ENCODE data around the gene SUOX. TPM values are rescaled to one million over a fixed set of nuclear protein-coding genes. Genes with fewer than 3 reads are reported as not detected.

SUOX gene
- total RNA-seq, 2 experiments from 2014 or later = 0.82 to 1.2 TPM

- peaks cover 57% of the 10 kb centered on the region for H3K4me1 Mint-ChIP-seq (ENCODE audit: low read depth)
- no peaks in the 10 kb centered on the region for H3K9me3 Mint-ChIP-seq
- H3K27ac Mint-ChIP-seq = peak overlapping the region; percentile 86
- no peaks in the 10 kb centered on the region for H3K9me3 ChIP-seq (ENCODE audit: control insufficient read depth in 1 of 2, insufficient read depth in 1 of 2, low read length in 2 of 2)
- H3K4me3 Mint-ChIP-seq = peak overlapping the region; percentile 94
- intact Hi-C loops (cut with DNase I, micrococcal nuclease) = loop anchor here (1.0 to 10.0 kb wide), 8 partner anchors 61 to 301 kb away; partner anchors contain the start of genes PA2G4 (in 2 of the 2), ANKRD52 (in 1 of the 2), DGKA (in 1 of the 2) and DNAJC14 (in 1 of the 2)
- peak overlapping the region; percentile 88 to 90 for H3K27ac ChIP-seq (ENCODE audit: low read depth in 1 of 2, low read length in 2 of 2)
- H3K27me3 ChIP-seq (ENCODE audit: control insufficient read depth in 1 of 2, insufficient read depth in 2 of 2, low read length in 2 of 2) = no peaks in the 10 kb centered on the region
- ATAC-seq (ENCODE audit: poor library complexity) (no peak), DNase-seq (no peak)
- H3K36me3 Mint-ChIP-seq (ENCODE audit: low read depth) = peaks cover 50% of the 10 kb centered on the region
- peak overlapping the region; percentile 95 for H3K4me3 ChIP-seq (ENCODE audit: low read length)
- no peaks in the 10 kb centered on the region for H3K27me3 Mint-ChIP-seq
- peaks cover 33% of the 10 kb centered on the region for H3K36me3 ChIP-seq (ENCODE audit: insufficient read depth, low read length)
- CTCF ChIA-PET = interaction anchor here (2.0 kb wide), 1 partner anchor 46 kb away, joined by 8 read pairs; the partner anchor contains the start of gene SUOX
- peaks cover 34% of the 10 kb centered on the region for H3K4me1 ChIP-seq (ENCODE audit: insufficient read depth, low read length)
- TF ChIP-seq CTCF (IDR thresholded peaks at IDR 0.05) = no peak
- POLR2A ChIA-PET = interaction anchor here (5.8 kb wide), 1 partner anchor 61 kb away, joined by 32 read pairs; the partner anchor contains the start of gene PA2G4
Measured at GRCh38 chr12:56042843-56043242, 45.8 kb downstream of the SUOX start.

GRCh38 chr12:56046027-56046780 lies 49.1 kb downstream of the SUOX start:
- Mint-ChIP-seq H3K4me1 (ENCODE audit: low read depth) (peaks cover 39% of the 10 kb centered on the region), H3K27me3 (no peaks in the 10 kb centered on the region), H3K9me3 (no peaks in the 10 kb centered on the region), H3K27ac (no peak overlapping the region), H3K4me3 (no peak overlapping the region), H3K36me3 (ENCODE audit: low read depth) (peaks cover 50% of the 10 kb centered on the region)
- ChIA-PET POLR2A (interaction anchor here (1.1 to 5.8 kb wide), 5 partner anchors 50 to 217 kb away, joined by 3 to 32 read pairs (median 8); partner anchors contain the start of genes DNAJC14, ESYT1, PA2G4 and ZC3H10), CTCF (interaction anchor here (1.2 to 3.2 kb wide), 11 partner anchors 8 to 144 kb away, joined by 3 to 24 read pairs (median 6); partner anchors contain the start of genes PA2G4, RPL41, SMARCC2 and ZC3H10)
- intact Hi-C loops (cut with DNase I, micrococcal nuclease) = loop anchor here (2.0 to 10.0 kb wide), 6 partner anchors 73 to 421 kb away; partner anchors contain the start of genes NABP2 (in 1 of the 2), ORMDL2 (in 1 of the 2), RNF41 (in 1 of the 2) and SARNP (in 1 of the 2)
- Histone ChIP-seq H3K27ac (ENCODE audit: low read depth in 1 of 2, low read length in 2 of 2) (peak overlapping the region in 1 of 2 donors; percentile 25), H3K36me3 (ENCODE audit: insufficient read depth, low read length) (peaks cover 33% of the 10 kb centered on the region), H3K4me1 (ENCODE audit: insufficient read depth, low read length) (peaks cover 27% of the 10 kb centered on the region), H3K4me3 (ENCODE audit: low read length) (no peak overlapping the region), H3K27me3 (ENCODE audit: control insufficient read depth in 1 of 2, insufficient read depth in 2 of 2, low read length in 2 of 2) (no peaks in the 10 kb centered on the region), H3K9me3 (ENCODE audit: control insufficient read depth in 1 of 2, insufficient read depth in 1 of 2, low read length in 2 of 2) (no peaks in the 10 kb centered on the region)
- ATAC-seq (ENCODE audit: poor library complexity) (no peak), DNase-seq (no peak)
- TF ChIP-seq CTCF (IDR thresholded peaks at IDR 0.05) = no peak

GRCh38 chr12:56053407-56053893 lies 56.4 kb downstream of the SUOX start:
- Mint-ChIP-seq H3K36me3 (ENCODE audit: low read depth) (no peaks in the 10 kb centered on the region), H3K4me3 (no peak overlapping the region), H3K4me1 (ENCODE audit: low read depth) (no peaks in the 10 kb centered on the region), H3K9me3 (no peaks in the 10 kb centered on the region), H3K27me3 (no peaks in the 10 kb centered on the region), H3K27ac (no peak overlapping the region)
- Histone ChIP-seq H3K27ac (ENCODE audit: low read depth in 1 of 2, low read length in 2 of 2) (no peak overlapping the region), H3K9me3 (ENCODE audit: control insufficient read depth in 1 of 2, insufficient read depth in 1 of 2, low read length in 2 of 2) (no peaks in the 10 kb centered on the region), H3K4me3 (ENCODE audit: low read length) (no peak overlapping the region), H3K27me3 (ENCODE audit: control insufficient read depth in 1 of 2, insufficient read depth in 2 of 2, low read length in 2 of 2) (no peaks in the 10 kb centered on the region), H3K36me3 (ENCODE audit: insufficient read depth, low read length) (no peaks in the 10 kb centered on the region), H3K4me1 (ENCODE audit: insufficient read depth, low read length) (peaks cover 5% of the 10 kb centered on the region)
- DNase-seq (no peak), ATAC-seq (ENCODE audit: poor library complexity) (no peak)
- intact Hi-C loops (cut with DNase I, micrococcal nuclease) = no loop called here
- POLR2A ChIA-PET = interaction anchor here (0.6 kb wide), 1 partner anchor 212 kb away, joined by 3 read pairs; no protein-coding TSS in a partner anchor
- CTCF ChIA-PET = no interaction called here
- TF ChIP-seq CTCF (IDR thresholded peaks at IDR 0.05) = no peak

Other genes starting within 250 kb of the SUOX start
- 10 to 100 TPM; 38.2 to 38.6 TPM for gene SARNP, start 179.6 kb upstream of the SUOX start, total RNA-seq
- gene ORMDL2, start 179.2 kb upstream of the SUOX start, total RNA-seq = 10 to 100 TPM; 13.0 to 14.9 TPM
- gene DNAJC14, start 167.7 kb upstream of the SUOX start, total RNA-seq = 10 to 100 TPM; 17.8 to 21.0 TPM
- not detected for gene MMP19, start 154.3 kb upstream of the SUOX start, total RNA-seq
- gene PYM1, start 69.4 kb upstream of the SUOX start, total RNA-seq = 10 to 100 TPM; 13.7 to 16.7 TPM
- 100 to 1,000 TPM; 799 to 818 TPM for gene DGKA, start 66.1 kb upstream of the SUOX start, total RNA-seq
- gene PMEL, start 31.2 kb upstream of the SUOX start, total RNA-seq = not detected
- gene CDK2, start 30.4 kb upstream of the SUOX start, total RNA-seq = 10 to 100 TPM; 15.8 to 16.0 TPM
- 10 to 100 TPM; 21.6 to 27.4 TPM for gene RAB5B, start 23.2 kb upstream of the SUOX start, total RNA-seq
- gene IKZF4, start 23.8 kb downstream of the SUOX start, total RNA-seq = 1 to 10 TPM; 2.5 to 5.0 TPM
- 100 to 1,000 TPM; 118 to 126 TPM for gene RPS26, start 44.6 kb downstream of the SUOX start, total RNA-seq
- under 1 TPM; 0.22 to 0.47 TPM for gene ERBB3, start 82.9 kb downstream of the SUOX start, total RNA-seq
- 10 to 100 TPM; 51.0 to 61.0 TPM for gene PA2G4, start 107.3 kb downstream of the SUOX start, total RNA-seq
- 1,000 to 10,000 TPM; 5,865 to 5,989 TPM for gene RPL41, start 119.4 kb downstream of the SUOX start, total RNA-seq
- 1 to 10 TPM; 6.3 to 8.9 TPM for gene ZC3H10, start 121.0 kb downstream of the SUOX start, total RNA-seq
- gene ESYT1, start 131.0 kb downstream of the SUOX start, total RNA-seq = 10 to 100 TPM; 88.5 to 90.3 TPM
- gene MYL6B, start 155.3 kb downstream of the SUOX start, total RNA-seq = 1 to 10 TPM; 6.2 to 6.4 TPM
- gene MYL6, start 161.1 kb downstream of the SUOX start, total RNA-seq = 100 to 1,000 TPM; 670 to 673 TPM
- 100 to 1,000 TPM; 104 to 109 TPM for gene SMARCC2, start 192.2 kb downstream of the SUOX start, total RNA-seq
- 10 to 100 TPM; 28.0 to 32.4 TPM for gene RNF41, start 224.6 kb downstream of the SUOX start, total RNA-seq
- 1 to 10 TPM; 7.6 to 9.1 TPM for gene NABP2, start 227.1 kb downstream of the SUOX start, total RNA-seq
- under 1 TPM in 1 of 2 experiments, not detected in 1; 0.33 TPM for gene SLC39A5, start 232.8 kb downstream of the SUOX start, total RNA-seq